GM12878 (cell line): Measurements from ENCODE around the gene PKD1L1. TPM values are rescaled to one million over a fixed set of nuclear protein-coding genes. Genes with fewer than 3 reads are reported as not detected.

Experiments
- ATAC-seq: fragments of 200-7000 bp; cut with Tn5 transposase; 3 replicates; pipeline ENCODE4 v1.9.1; 2020; ENCODE audit warnings: mild to moderate bottlenecking, moderate library complexity
- BruUV-seq: library from RNA; stranded (reverse); fragments of 400-500 nt; replicated peaks from 2 replicates; lab custom pipeline; 2021; lab: Mats Ljungman, UMichigan
- CTCF ChIA-PET: fragments of 300-600 bp; sonication (Branson Sonifier 250); formaldehyde crosslinking; extraction: SDS; loops from one replicate; lab custom pipeline; 2021; ENCODE audit warnings: inconsistent platforms; lab: Yijun Ruan, JAX
- POLR2A ChIA-PET: fragments of 350-600 bp; formaldehyde crosslinking; extraction: SDS; loops from one replicate; lab custom pipeline; 2021; ENCODE audit warnings: inconsistent platforms; lab: Charles Lee
- RAD21 ChIA-PET: fragments of 300-600 bp; sonication (Branson Sonifier 250); formaldehyde crosslinking; loops from one replicate; lab custom pipeline; 2023; ENCODE audit warnings: antibody characterized with exemption; ENCODE audit not compliant: unreplicated experiment; lab: Charles Lee
- SMC1A ChIA-PET: fragments of 300-600 bp; sonication (Branson Sonifier 250); formaldehyde crosslinking; loops from one replicate; lab custom pipeline; 2023; ENCODE audit not compliant: unreplicated experiment, uncharacterized antibody; lab: Charles Lee
- DNase-seq: peaks from one replicate; pipeline ENCODE4 v3.0.0-alpha.2; 2011; ENCODE audit warnings: low read depth, low spot score
- FAIRE-seq: peaks from 3 replicates; lab custom pipeline; 2011; peaks lifted over from hg19 to GRCh38; lab: Jason Lieb, UNC
- H2AFZ ChIP-seq: 2 replicates; pipeline ENCODE4 v1.6.0; 2011; ENCODE audit warnings: low read depth, low read length, control low read depth; ENCODE audit not compliant: control insufficient read depth
- H3K27ac ChIP-seq: 2 replicates; pipeline ENCODE4 v1.5.1; 2011; ENCODE audit warnings: control low read depth; ENCODE audit not compliant: control insufficient read depth, insufficient read depth
- H3K27me3 ChIP-seq, 2 experiments: replicated peaks in 1 of 2; 2 replicates each; pipeline versions ENCODE4 v1.6.0 to v1.6.1; 2011; ENCODE audit warnings: low read length in 1 of 2; ENCODE audit not compliant: control insufficient read depth in 2 of 2, insufficient read depth in 2 of 2
- H3K36me3 ChIP-seq, 2 experiments: 2 replicates each; pipeline ENCODE4 v1.5.1; 2011; ENCODE audit warnings: low read length in 1 of 2; ENCODE audit not compliant: control insufficient read depth in 2 of 2, insufficient read depth in 2 of 2
- H3K4me1 ChIP-seq: 2 replicates; pipeline ENCODE4 v1.6.1; 2011; ENCODE audit warnings: mild to moderate bottlenecking, low read length, moderate library complexity, mixed read lengths; ENCODE audit not compliant: control insufficient read depth, insufficient read depth
- H3K4me2 ChIP-seq: 2 replicates; pipeline ENCODE4 v1.6.0; 2011; ENCODE audit warnings: control low read depth; ENCODE audit not compliant: control insufficient read depth, insufficient read depth
- H3K4me3 ChIP-seq: fragments of 200-600 bp; sonication (generic); 2 replicates; pipeline ENCODE4 v1.5.1; 2016
- H3K79me2 ChIP-seq: 2 replicates; pipeline ENCODE4 v1.6.0; 2011; ENCODE audit warnings: low read length; ENCODE audit not compliant: control insufficient read depth, insufficient read depth
- H3K9ac ChIP-seq: 2 replicates; pipeline ENCODE4 v1.8.0; 2011; ENCODE audit warnings: low read length, control low read depth, mixed read lengths; ENCODE audit not compliant: control insufficient read depth, insufficient read depth
- H3K9me3 ChIP-seq: replicated peaks from 3 replicates; pipeline ENCODE4 v1.5.1; 2011; ENCODE audit warnings: mild to moderate bottlenecking, low read length; ENCODE audit not compliant: control insufficient read depth, insufficient read depth
- H4K20me1 ChIP-seq: 2 replicates; pipeline ENCODE4 v1.6.0; 2011; ENCODE audit not compliant: control insufficient read depth, insufficient read depth
- ATF3 ChIP-seq: IDR thresholded peaks from 2 replicates; pipeline ENCODE4 v1.6.1; 2011; ENCODE audit warnings: low read depth, mild to moderate bottlenecking, low read length, moderate library complexity, borderline replicate concordance; ENCODE audit errors: extremely low read depth
- CBFB ChIP-seq: IDR thresholded peaks from 2 replicates; pipeline ENCODE4 v1.6.1; 2016; ENCODE audit warnings: antibody characterized with exemption, low read depth
- CREB1 ChIP-seq: IDR thresholded peaks from 2 replicates; pipeline ENCODE4 v1.6.1; 2012; ENCODE audit warnings: low read depth, mild to moderate bottlenecking, inconsistent platforms
- EGR1 ChIP-seq, 2 experiments: IDR thresholded peaks; 1 replicate in 1 of 2; 2 replicates in 1 of 2; pipeline ENCODE4 v1.6.1; 2011 to 2012; ENCODE audit warnings: low read depth in 2 of 2, low read length in 2 of 2, borderline replicate concordance in 1 of 2, mild to moderate bottlenecking in 1 of 2, moderate library complexity in 1 of 2
- GATAD2B ChIP-seq: fragments of 450-650 bp; conservative IDR thresholded peaks from 2 replicates; pipeline ENCODE4 v1.6.1; 2017; ENCODE audit warnings: low read depth, mild to moderate bottlenecking, moderate library complexity
- HCFC1 ChIP-seq: fragments of 150-350 bp; IDR thresholded peaks from 2 replicates; pipeline ENCODE4 v1.6.1; 2014; ENCODE audit warnings: low read length
- NBN ChIP-seq: fragments of 450-650 bp; IDR thresholded peaks from 2 replicates; pipeline ENCODE4 v1.6.1; 2016
- NR2C2 ChIP-seq: IDR thresholded peaks from 2 replicates; pipeline ENCODE4 v1.6.1; 2011; ENCODE audit warnings: borderline replicate concordance, low read depth; ENCODE audit not compliant: control insufficient read depth, insufficient read length
- PML ChIP-seq: IDR thresholded peaks from 2 replicates; pipeline ENCODE4 v1.6.1; 2012; ENCODE audit warnings: low read length, inconsistent platforms
- SREBF1 ChIP-seq: IDR thresholded peaks from 2 replicates; pipeline ENCODE4 v1.6.1; 2012; ENCODE audit warnings: mild to moderate bottlenecking, low read length
- TBL1XR1 ChIP-seq: IDR thresholded peaks from 2 replicates; pipeline ENCODE4 v1.6.1; 2012; ENCODE audit warnings: low read depth, low read length, improper control_type of control experiment
- USF1 ChIP-seq: IDR thresholded peaks from 2 replicates; pipeline ENCODE4 v1.6.1; 2011; ENCODE audit warnings: borderline replicate concordance, low read depth, mild to moderate bottlenecking, moderate library complexity, mixed read lengths, low read length; ENCODE audit not compliant: insufficient read depth; ENCODE audit errors: extremely low read length
- WRNIP1 ChIP-seq: IDR thresholded peaks from 2 replicates; pipeline ENCODE4 v1.6.1; 2011; ENCODE audit warnings: low read depth, low read length, improper control_type of control experiment, borderline replicate concordance
- YBX1 ChIP-seq: fragments of 450-650 bp; IDR thresholded peaks from 2 replicates; pipeline ENCODE4 v1.6.1; 2016; ENCODE audit warnings: antibody characterized with exemption
- WGBS: methylation state at CpG from one replicate; pipeline ENCODE4 v1.1.6; 2016; ENCODE audit warnings: low lambda C conversion rate; ENCODE audit not compliant: insufficient replicate concordance, insufficient coverage; ENCODE audit errors: missing lambda C conversion rate; 5-methylcytosine and 5-hydroxymethylcytosine counted together
- in situ Hi-C: fragments of 300-500 bp; cut with MboI; formaldehyde crosslinking; loops from 9 replicates; pipeline ENCODE4 v1.14.3; 2018; ENCODE audit warnings: mixed read lengths
- intact Hi-C: fragments of 100-400 bp; cut with micrococcal nuclease; formaldehyde crosslinking; loops from one replicate; pipeline ENCODE4 v1.14.2; 2022; ENCODE audit not compliant: unreplicated experiment
- polyA plus RNA-seq, 11 experiments: library from polyadenylated mRNA; depleted of rRNA in 4 of 11; unstranded in 6 of 11; stranded (reverse) in 5 of 11; fragments of >200 nt; fragmentation: Nextera tagmentation in 4 of 11; fragmentation: Illumina TruSeq in 1 of 11; extraction: Ambion mirVana in 4 of 11; extraction: Trizol in 1 of 11; gene quantifications; 1 replicate in 1 of 11; 2 replicates in 10 of 11; pipeline versions ENCODE4 v1.2.1 to v1.2.3, GENCODE V29; 2011 to 2016; ENCODE audit warnings: inconsistent platforms in 2 of 11, missing spikeins in 2 of 11, low read depth in 1 of 11
- total RNA-seq, 4 experiments: library from RNA; depleted of rRNA in 3 of 4; stranded (reverse); fragments of >200 nt in 3 of 4; fragmentation: Illumina TruSeq in 1 of 4; extraction: Trizol in 1 of 4; gene quantifications; 2 replicates each; pipeline versions ENCODE4 v1.2.1 to v1.2.3, GENCODE V29; 2013 to 2021
- TF ChIP-seq, protein P1 (sequence below): fragments of 450-650 bp; IDR thresholded peaks from 2 replicates; pipeline ENCODE4 v1.6.1; 2017; ENCODE audit warnings: low read depth, mild to moderate bottlenecking, moderate library complexity
- TF ChIP-seq, protein P2 (sequence below): fragments of 450-650 bp; IDR thresholded peaks from 2 replicates; pipeline ENCODE4 v1.6.1; 2017; ENCODE audit warnings: antibody characterized with exemption, mild to moderate bottlenecking, moderate library complexity

PKD1L1 gene
- total and polyA plus RNA-seq, 10 of the 15 experiments (the other 5 are each of a cell fraction or from before 2014, with no cell fraction given) = under 0.01 to 0.05 (median 0.02) TPM; not detected in 3

DNA sequence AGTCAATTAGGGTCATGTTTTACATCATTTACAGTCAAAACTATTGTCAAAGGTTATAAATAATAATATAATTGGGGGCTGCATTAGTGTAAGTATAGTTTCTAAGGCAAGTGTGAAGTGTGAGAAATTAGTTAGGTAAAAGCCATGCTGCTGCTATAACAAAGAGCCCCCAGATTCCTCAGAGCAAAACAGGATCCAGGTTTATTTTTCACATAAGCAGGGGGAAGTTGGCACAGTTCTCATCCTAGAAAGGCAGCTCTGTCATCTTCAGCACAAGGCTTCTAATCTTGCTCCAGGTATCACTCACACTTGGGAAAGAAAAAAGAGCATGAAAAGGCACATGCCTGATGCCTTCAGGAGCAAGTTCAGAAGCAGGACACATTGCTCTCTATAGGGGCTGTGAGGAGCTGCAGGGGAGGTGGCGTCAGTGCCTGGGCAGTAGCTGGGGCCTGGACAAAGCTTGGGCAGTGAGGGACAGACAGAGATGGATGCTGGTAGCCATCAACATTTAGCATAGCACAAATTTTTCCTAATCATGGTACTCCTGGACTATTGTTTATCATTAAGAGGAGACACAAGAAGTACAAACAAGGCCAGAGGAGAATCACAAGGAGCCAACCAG is 170.6 kb downstream of the PKD1L1 start (continued):
- no peak for TF ChIP-seq HCFC1
- no peak for TF ChIP-seq CREB1
- no peak for TF ChIP-seq CBFB
- TF ChIP-seq NBN = no peak
- no peak for TF ChIP-seq NR2C2
- TF ChIP-seq TBL1XR1 = no peak
- TF ChIP-seq, all 136 proteins: peak for 0

DNA sequence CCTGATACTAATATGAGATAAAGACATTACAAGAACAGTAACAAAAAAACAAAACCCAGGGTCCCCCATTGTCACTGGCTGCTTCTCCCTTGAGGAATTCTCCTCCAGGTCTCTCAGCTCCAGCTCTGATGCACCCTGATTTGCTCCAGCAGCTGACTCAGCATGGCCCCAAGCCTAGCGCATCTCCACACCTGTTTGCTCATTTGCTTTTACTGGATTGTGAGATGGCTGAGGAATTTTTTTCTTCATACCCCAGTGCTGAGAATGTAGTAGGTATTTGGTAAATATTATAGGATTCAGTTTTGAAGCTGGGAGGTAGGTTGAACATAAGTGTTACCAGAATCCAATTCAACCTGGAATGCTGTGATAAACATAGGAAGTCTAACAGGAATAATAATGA is 171.9 kb downstream of the PKD1L1 start:
- DNase-seq (no peak), ATAC-seq (no peak), FAIRE-seq (no peak)
- Histone ChIP-seq H3K4me3 (no peak overlapping the region), H3K27ac (no peak overlapping the region), H3K36me3 (no peaks in the 10 kb centered on the region), H2AFZ (no peak overlapping the region), H4K20me1 (no peaks in the 10 kb centered on the region), H3K27me3 (no peaks in the 10 kb centered on the region), H3K4me1 (no peaks in the 10 kb centered on the region), H3K9me3 (no peaks in the 10 kb centered on the region), H3K4me2 (no peak overlapping the region), H3K9ac (no peak overlapping the region), H3K79me2 (no peaks in the 10 kb centered on the region)
- POLR2A ChIA-PET = no interaction called here
- WGBS = 92% methylated on average over 1 of the region's 1 CpG
- SMC1A ChIA-PET = no interaction called here
- no peak for TF ChIP-seq ATF3
- TF ChIP-seq, protein P1, sequence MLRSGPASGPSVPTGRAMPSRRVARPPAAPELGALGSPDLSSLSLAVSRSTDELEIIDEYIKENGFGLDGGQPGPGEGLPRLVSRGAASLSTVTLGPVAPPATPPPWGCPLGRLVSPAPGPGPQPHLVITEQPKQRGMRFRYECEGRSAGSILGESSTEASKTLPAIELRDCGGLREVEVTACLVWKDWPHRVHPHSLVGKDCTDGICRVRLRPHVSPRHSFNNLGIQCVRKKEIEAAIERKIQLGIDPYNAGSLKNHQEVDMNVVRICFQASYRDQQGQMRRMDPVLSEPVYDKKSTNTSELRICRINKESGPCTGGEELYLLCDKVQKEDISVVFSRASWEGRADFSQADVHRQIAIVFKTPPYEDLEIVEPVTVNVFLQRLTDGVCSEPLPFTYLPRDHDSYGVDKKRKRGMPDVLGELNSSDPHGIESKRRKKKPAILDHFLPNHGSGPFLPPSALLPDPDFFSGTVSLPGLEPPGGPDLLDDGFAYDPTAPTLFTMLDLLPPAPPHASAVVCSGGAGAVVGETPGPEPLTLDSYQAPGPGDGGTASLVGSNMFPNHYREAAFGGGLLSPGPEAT = no peak
- no peak for TF ChIP-seq EGR1 (IDR thresholded peaks at IDR 0.05; ENCODE audit: borderline replicate concordance in 1 of 2, low read depth in 2 of 2, low read length in 2 of 2)
- TF ChIP-seq YBX1 = no peak
- TF ChIP-seq USF1 = no peak
- TF ChIP-seq, protein P2, sequence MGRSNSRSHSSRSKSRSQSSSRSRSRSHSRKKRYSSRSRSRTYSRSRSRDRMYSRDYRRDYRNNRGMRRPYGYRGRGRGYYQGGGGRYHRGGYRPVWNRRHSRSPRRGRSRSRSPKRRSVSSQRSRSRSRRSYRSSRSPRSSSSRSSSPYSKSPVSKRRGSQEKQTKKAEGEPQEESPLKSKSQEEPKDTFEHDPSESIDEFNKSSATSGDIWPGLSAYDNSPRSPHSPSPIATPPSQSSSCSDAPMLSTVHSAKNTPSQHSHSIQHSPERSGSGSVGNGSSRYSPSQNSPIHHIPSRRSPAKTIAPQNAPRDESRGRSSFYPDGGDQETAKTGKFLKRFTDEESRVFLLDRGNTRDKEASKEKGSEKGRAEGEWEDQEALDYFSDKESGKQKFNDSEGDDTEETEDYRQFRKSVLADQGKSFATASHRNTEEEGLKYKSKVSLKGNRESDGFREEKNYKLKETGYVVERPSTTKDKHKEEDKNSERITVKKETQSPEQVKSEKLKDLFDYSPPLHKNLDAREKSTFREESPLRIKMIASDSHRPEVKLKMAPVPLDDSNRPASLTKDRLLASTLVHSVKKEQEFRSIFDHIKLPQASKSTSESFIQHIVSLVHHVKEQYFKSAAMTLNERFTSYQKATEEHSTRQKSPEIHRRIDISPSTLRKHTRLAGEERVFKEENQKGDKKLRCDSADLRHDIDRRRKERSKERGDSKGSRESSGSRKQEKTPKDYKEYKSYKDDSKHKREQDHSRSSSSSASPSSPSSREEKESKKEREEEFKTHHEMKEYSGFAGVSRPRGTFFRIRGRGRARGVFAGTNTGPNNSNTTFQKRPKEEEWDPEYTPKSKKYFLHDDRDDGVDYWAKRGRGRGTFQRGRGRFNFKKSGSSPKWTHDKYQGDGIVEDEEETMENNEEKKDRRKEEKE = no peak
- TF ChIP-seq NR2C2 = no peak
- TF ChIP-seq WRNIP1 = no peak
- no peak for TF ChIP-seq TBL1XR1
- no peak for TF ChIP-seq SREBF1
- TF ChIP-seq PML = no peak
- TF ChIP-seq GATAD2B = no peak
- no TSS peak for BruUV-seq
- intact Hi-C loops (no loop called here), in situ Hi-C loops (no loop called here)
- RAD21 ChIA-PET = no interaction called here
- CTCF ChIA-PET = no interaction called here
